ENCODE results near the gene SAFB.

The SAFB gene

GRCh38 chr19:5609881-5610448, 12.9 kb upstream of the SAFB start:
- Histone ChIP-seq H3K36me3 (peaks cover 85% of the 10 kb centered on the region), H3K27me3 (ENCODE audit: insufficient read depth, low read depth, severe bottlenecking) (no peaks in the 10 kb centered on the region), H3K27ac (no peak overlapping the region), H3K9me3 (ENCODE audit: severe bottlenecking) (no peaks in the 10 kb centered on the region), H3K4me3 (ENCODE audit: low read depth, low read length) (no peak overlapping the region)
- no peak for DNase-seq
- TF ChIP-seq CTCF (IDR thresholded peaks at IDR 0.05; ENCODE audit: low read depth, low read length): no peak

GRCh38 chr19:5612891-5613865, 9.7 kb upstream of the SAFB start:
- TF ChIP-seq CTCF (IDR thresholded peaks at IDR 0.05; ENCODE audit: low read depth, low read length): no peak
- H3K27me3 ChIP-seq (ENCODE audit: insufficient read depth, low read depth, severe bottlenecking): no peaks in the 10 kb centered on the region
- no peak overlapping the region for H3K4me3 ChIP-seq (ENCODE audit: low read depth, low read length)
- no peak overlapping the region for H3K27ac ChIP-seq
- H3K9me3 ChIP-seq (ENCODE audit: severe bottlenecking): no peaks in the 10 kb centered on the region
- no peak for DNase-seq
- H3K36me3 ChIP-seq: peaks cover 86% of the 10 kb centered on the region

- Histone ChIP-seq H3K9me3 (ENCODE audit: severe bottlenecking) (no peaks in the 10 kb centered on the region), H3K36me3 (peaks cover 91% of the 10 kb centered on the region), H3K4me3 (ENCODE audit: low read depth, low read length) (no peak overlapping the region), H3K27me3 (ENCODE audit: insufficient read depth, low read depth, severe bottlenecking) (no peaks in the 10 kb centered on the region), H3K27ac (no peak overlapping the region)
- TF ChIP-seq CTCF (IDR thresholded peaks at IDR 0.05; ENCODE audit: low read depth, low read length): no peak
- no peak for DNase-seq
These were observed 7.0 kb upstream of the SAFB start for GRCh38 chr19:5615756-5616327.

- no peak overlapping the region for H3K4me3 ChIP-seq (ENCODE audit: low read depth, low read length)
- H3K9me3 ChIP-seq (ENCODE audit: severe bottlenecking): no peaks in the 10 kb centered on the region
- no peaks in the 10 kb centered on the region for H3K27me3 ChIP-seq (ENCODE audit: insufficient read depth, low read depth, severe bottlenecking)
- TF ChIP-seq CTCF (IDR thresholded peaks at IDR 0.05; ENCODE audit: low read depth, low read length): no peak
- DNase-seq: no peak
- H3K27ac ChIP-seq: no peak overlapping the region
- H3K36me3 ChIP-seq: peaks cover 96% of the 10 kb centered on the region
These were observed 5.8 kb upstream of the SAFB start for GRCh38 chr19:5617080-5617479.

- Histone ChIP-seq H3K9me3 (ENCODE audit: severe bottlenecking) (no peaks in the 10 kb centered on the region), H3K36me3 (peaks cover 86% of the 10 kb centered on the region), H3K27ac (no peak overlapping the region), H3K27me3 (ENCODE audit: insufficient read depth, low read depth, severe bottlenecking) (no peaks in the 10 kb centered on the region), H3K4me3 (ENCODE audit: low read depth, low read length) (no peak overlapping the region)
- TF ChIP-seq CTCF (IDR thresholded peaks at IDR 0.05; ENCODE audit: low read depth, low read length): no peak
- DNase-seq: no peak
These were observed 4.3 kb upstream of the SAFB start for GRCh38 chr19:5618591-5618990.
